HG03457 (cell line): ENCODE measurements around the gene ARMH2.
"Not testable (repeated sequence)": the region's sequence is repeated elsewhere in the genome, so short reads cannot be mapped to it uniquely, and the experiment has no call there.

Experiments
- ATAC-seq: cut with Tn5 transposase; IDR thresholded peaks from one replicate; pipeline ENCODE4 v1.9.1; 2021; ENCODE audit warnings: moderate number of reproducible peaks; ENCODE audit not compliant: unreplicated experiment

ARMH2 gene

GRCh38 chr6:24765968-24766367 is 32.7 kb downstream of the ARMH2 start:
- not testable (repeated sequence) for ATAC-seq

DNA sequence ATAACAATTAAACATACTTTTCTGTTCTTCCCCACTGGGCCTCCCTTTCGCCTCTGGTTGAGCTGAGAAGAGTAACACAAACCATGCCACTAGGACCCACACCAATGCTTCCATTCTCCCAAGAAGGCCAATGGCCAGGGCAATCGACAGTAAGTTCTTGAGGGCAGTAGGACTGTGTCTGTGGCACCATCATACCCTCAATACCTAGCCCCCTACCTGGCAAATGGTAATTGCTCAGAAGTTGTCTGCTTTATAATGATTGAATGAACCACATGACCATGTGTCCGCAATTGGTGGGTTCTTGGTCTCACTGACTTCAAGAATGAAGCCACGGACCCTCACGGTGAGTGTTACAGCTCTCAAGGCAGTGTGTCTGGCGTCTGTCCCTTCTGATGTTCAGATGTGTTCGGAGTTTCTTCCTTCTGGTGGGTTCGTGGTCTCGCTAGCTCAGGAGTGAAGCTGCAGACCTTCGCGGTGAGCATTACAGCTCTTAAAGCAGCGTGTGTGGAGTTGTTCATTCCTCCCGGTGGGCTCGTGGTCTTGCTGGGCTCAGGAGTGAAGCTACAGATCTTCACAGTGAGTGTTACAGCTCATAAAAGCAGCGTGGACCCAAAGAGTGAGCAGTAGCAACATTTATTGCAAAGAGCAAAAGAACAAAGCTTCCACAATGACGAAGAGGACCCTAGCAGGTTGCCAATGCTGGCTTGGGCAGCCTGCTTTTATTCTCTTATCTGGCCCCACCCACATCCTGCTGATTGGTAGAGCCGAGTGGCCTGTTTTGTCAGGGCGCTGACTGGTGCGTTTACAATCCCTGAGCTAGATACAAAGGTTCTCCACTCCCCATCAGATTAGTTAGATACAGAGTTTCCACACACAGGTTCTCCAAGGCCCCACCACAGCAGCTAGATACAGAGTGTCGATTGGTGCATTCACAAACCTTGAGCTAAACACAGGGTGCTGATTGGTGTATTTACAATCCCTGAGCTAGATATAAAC is 33.6 kb downstream of the ARMH2 start:
- ATAC-seq: not testable (repeated sequence)

GRCh38 chr6:24763578-24763977 is 35.1 kb downstream of the ARMH2 start:
- no peak for ATAC-seq

DNA sequence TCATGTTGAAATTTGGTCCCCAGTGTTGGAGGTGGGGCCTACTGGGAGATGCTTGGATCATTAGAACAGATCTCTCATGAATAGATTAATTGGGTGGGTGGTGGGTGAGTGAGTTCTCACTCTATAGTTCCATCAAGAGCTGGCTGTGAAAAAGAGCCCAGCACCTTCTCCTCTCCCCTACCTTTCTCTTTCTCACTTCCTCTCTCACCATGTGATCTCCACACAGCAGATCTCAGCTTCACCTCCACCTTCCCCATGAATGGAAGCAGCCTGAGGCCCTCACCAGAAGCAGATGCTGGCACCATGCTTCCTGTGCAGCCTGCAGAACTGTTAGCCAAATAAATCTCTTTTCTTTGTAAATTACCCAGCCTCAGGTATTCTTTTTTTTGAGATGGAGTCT is 36.9 kb downstream of the ARMH2 start:
- ATAC-seq: no peak

DNA sequence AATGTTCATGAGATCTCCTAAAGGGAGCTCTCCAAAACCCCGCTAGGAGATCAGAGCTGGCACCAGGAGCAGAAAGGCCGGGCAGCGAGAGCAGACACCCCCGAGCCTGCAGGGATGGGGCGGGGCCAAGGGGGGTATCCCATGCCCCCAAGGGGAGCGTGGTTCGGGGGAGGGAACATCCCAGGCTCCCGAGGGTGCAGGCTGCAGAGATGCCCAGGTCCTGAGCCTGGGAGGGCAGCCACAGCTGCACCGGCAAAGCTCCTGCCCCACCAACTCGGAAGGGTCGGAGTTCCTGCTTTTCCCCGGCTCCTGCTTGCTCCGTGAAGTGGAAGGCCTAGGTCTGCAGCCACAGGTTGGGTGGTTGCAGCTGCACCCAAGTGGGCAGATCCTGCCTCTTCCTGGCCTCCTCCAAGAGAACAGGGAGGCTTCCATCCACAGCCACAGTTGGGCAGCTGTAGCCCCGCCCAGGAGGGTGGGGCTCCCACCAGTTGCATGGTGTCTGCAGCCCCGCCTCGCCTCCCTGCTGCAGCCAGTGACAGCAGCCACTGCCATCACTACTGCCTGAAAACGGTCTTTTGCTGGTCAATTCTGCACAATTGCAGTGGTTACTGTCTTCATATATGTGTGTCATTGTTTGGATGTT is 37.4 kb downstream of the ARMH2 start:
- no peak for ATAC-seq

- no peak for ATAC-seq
Measured at GRCh38 chr6:24760210-24760609, 38.5 kb downstream of the ARMH2 start.

GRCh38 chr6:24759718-24760117 is 39.0 kb downstream of the ARMH2 start:
- no peak for ATAC-seq

DNA sequence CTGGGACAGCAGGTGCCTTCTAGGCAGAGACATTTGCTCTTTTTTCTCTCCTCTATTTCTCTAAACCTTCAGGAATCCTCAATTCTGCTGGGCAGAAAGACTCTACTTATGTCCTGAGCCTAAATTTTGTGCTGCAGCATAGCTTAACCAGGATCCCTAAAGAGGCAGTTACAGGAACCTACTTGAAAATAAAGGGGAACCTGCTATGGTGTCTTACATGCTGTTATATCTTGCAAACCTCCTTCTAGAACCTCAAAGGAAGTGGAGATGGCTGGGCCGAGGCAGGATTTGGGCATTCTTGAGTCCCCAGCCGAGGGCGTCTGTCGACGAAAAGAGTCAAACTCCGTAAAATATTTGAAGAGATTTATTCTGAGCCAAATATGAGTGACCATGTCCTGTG is 41.1 kb downstream of the ARMH2 start:
- ATAC-seq: no peak

- ATAC-seq: no peak
Measured at GRCh38 chr6:24755279-24755678, 43.4 kb downstream of the ARMH2 start.

GRCh38 chr6:24754378-24754777 is 44.3 kb downstream of the ARMH2 start:
- ATAC-seq: not testable (repeated sequence)

- no peak for ATAC-seq
Measured at GRCh38 chr6:24753545-24753944, 45.2 kb downstream of the ARMH2 start.

GRCh38 chr6:24752917-24753492 is 45.7 kb downstream of the ARMH2 start:
- ATAC-seq: no peak

- no peak for ATAC-seq
Measured at GRCh38 chr6:24752503-24752902, 46.2 kb downstream of the ARMH2 start.

DNA sequence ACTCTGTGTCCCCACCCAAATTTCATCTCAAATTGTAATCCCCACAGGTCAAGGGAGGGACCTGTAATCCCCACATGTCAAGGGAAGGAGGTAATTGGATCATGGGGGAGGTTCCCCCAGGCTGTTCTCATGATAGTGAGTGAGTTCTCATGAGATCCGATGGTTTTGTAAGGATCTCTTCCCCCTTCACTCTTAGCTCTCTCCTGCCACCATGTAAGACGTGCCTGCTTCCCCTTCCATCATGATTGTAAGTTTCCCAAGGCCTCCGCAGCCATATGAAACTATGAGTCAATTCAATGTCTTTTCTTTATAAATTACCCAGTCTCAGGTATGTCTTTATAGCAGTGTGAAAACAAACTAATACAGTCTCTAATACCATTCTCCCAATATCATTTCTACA is 47.8 kb downstream of the ARMH2 start:
- not testable (repeated sequence) for ATAC-seq

GRCh38 chr6:24749297-24749696 is 49.4 kb downstream of the ARMH2 start:
- ATAC-seq: no peak
